Measurements from ENCODE around the gene APRT. TPM values are rescaled to one million over a fixed set of nuclear protein-coding genes. Genes with fewer than 3 reads are reported as not detected.

Gene APRT
- 198 and 228 TPM in 2 replicates for total RNA-seq

DNA sequence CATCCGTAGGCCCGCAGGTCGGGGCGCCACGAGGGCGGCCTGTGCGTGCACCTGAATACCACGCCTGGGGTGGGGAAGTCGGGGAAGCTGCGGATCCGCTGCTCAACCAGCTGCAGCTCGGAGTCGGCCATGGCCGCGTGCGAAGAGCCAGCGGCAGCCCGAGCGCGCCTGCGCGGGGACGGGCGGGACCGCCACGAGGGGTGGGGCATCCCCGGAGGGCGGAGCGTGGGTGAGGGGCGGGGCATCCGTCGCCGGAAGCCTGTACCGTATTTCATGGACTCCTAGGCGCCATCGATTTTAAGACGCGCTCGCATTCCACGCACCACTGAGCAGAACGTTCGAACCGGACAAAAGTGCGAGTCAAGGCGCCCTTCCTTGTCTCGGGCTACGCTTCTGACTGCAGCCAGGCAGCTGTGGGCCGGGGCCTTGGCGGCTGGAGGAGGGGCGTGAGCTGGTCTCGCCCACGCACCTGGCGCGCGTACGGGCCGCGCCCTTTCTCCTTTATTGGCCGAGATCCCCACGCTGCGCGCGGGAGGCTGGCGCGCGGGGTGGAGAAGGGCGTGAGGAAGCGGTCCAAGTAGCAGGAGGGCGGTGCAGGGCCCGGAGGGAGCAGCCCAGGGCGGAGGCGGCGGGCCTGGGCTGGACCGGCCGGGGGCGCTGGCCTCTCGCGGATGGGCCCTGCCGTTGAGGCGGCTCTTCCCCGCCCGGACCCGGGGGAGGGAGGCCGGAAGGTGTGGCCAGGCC is at the start of gene APRT:
TSS of gene APRT (minus strand) at position 160 of the 744 bp plus-strand sequence. CDS start at position 131, 29 bp downstream.

GRCh38 chr16:88856828-88857727 is 45.4 kb upstream of the APRT start, which contains the start of the genes GALNS and TRAPPC2L:
Gene GALNS, minus strand, starts transcription at chr16:88856947. Its CDS starts 70 bp downstream, at chr16:88856877.
Gene TRAPPC2L, plus strand, starts transcription at chr16:88857127. Its CDS starts 24 bp downstream, at chr16:88857151.

DNA sequence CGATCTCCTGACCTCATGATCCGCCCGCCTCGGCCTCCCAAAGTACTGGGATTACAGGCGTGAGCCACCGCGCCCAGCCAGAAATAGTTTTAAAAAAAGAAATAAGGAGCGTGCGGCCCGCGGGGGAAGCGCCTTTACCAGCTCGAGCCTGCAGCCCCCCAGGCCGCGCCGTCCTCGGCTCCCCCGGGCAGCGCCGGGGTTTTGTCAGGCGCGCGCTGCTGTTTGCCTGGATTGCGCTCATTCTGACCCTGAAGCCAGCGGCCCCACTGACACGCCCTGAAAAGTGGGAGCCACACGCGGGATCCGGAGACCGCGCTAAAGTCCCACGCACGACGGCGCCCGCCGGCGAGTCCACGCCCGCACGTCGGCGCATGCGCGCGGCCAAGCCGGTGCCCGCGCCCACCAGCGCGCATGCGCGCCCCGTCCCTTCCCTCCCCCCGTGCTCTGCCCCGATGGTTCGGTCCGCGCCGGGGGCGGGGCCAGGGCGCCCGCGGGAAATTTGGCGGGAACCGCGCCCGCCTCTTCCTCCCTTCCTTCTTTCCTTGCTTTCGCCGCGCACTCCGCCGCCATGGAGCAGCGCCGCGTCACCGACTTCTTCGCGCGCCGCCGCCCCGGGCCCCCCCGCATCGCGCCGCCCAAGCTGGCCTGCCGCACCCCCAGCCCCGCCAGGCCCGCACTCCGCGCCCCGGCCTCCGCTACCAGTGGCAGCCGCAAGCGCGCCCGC is 8.3 kb downstream of the APRT start, which contains the start of gene CDT1:
TSS of gene CDT1 (plus strand) at position 526 of the 724 bp plus-strand sequence. CDS start at position 569, 43 bp downstream.

DNA sequence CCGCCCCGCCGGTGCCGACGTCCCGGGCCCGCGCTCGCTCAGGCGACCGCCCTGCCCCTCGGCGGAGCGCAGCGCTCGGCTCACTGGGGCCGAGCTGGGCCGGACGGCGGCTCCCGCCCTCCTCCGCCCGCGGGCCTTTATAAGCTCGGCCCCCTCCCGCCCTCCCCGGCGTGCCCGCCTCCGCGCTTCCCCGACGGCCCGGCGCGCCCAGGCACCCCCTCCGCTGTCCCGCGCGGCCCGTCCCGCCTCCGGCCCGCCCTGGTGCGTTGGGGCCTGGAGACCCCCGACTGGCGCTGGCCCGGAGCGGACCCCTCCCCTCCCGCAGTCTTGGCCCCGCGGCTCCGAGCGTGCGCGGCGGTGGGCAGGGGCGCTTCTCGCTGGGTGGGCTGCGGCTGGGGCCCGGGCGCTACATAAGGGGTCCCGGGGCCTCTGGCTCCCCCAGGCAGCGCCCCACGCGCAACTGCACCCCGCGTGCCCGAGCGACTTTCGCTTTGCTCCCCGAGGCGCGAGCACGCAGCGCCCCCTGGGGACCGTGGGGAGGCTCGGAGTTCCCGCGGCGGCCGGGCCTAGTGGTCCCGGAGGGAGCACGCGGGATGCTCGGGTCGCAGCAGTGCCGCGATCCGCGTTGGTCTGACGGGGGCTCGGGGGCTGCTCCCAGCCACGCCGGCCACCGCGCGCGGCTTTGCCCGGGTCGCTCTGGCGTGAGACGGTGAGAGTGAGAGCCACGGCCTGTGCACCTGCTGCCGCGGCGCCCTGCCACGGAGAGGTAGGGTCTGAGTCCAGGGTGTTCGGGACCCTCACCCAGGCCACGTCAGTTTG is 26.4 kb downstream of the APRT start, which contains the start of gene PIEZO1:
TSS of gene PIEZO1 (minus strand) at position 115 of the 819 bp plus-strand sequence. CDS start 256 bp downstream, outside the sequence.

Other genes with a start within 250 kb of the APRT start
- gene ZC3H18, start 241.5 kb downstream of the APRT start, total RNA-seq = 12.1 and 13.0 TPM in 2 replicates
- gene IL17C, start 173.4 kb downstream of the APRT start, total RNA-seq = not detected in 2 replicates
- 145 and 261 TPM in 2 replicates for gene CYBA, start 160.9 kb downstream of the APRT start, total RNA-seq
- 78.5 and 111 TPM in 2 replicates for gene MVD, start 148.8 kb downstream of the APRT start, total RNA-seq
- gene SNAI3, start 125.4 kb downstream of the APRT start, total RNA-seq = not detected in 2 replicates
- 16.9 and 22.3 TPM in 2 replicates for gene RNF166, start 105.5 kb downstream of the APRT start, total RNA-seq
- 9.1 and 13.4 TPM in 2 replicates for gene CTU2, start 105.4 kb downstream of the APRT start, total RNA-seq
- gene PIEZO1, start 26.7 kb downstream of the APRT start, total RNA-seq = 126 and 134 TPM in 2 replicates
- gene CDT1, start 8.1 kb downstream of the APRT start, total RNA-seq = 1.5 and 5.4 TPM in 2 replicates
- gene GALNS, start 45.0 kb upstream of the APRT start, total RNA-seq = 33.0 and 37.8 TPM in 2 replicates
- gene TRAPPC2L, start 45.2 kb upstream of the APRT start, total RNA-seq = 52.2 and 58.0 TPM in 2 replicates
- gene PABPN1L, start 54.7 kb upstream of the APRT start, total RNA-seq = not detected in 2 replicates
- not detected in 2 replicates for gene CBFA2T3, start 165.3 kb upstream of the APRT start, total RNA-seq

Measured in pericardium fibroblast (primary cell).